Measurements from ENCODE around the gene PTGDR2.

PTGDR2 gene

GRCh38 chr11:60851327-60852104 lies 4.2 kb downstream of the PTGDR2 start:
- peaks cover 0 to 58% (median 47%) of the 10 kb centered on the region in 5 donors for H3K36me3 ChIP-seq (ENCODE audit: control insufficient read depth in 5 of 5, insufficient read depth in 5 of 5, low read length in 5 of 5)
- no peak overlapping the region for H3K4me3 ChIP-seq (ENCODE audit: low read depth in 1 of 5, low read length in 5 of 5)
- no peaks in the 10 kb centered on the region for H3K9me3 ChIP-seq (ENCODE audit: control insufficient read depth in 5 of 5, low read length in 5 of 5)
- H3K27me3 ChIP-seq (ENCODE audit: control insufficient read depth in 5 of 5, insufficient read depth in 4 of 5, low read length in 5 of 5): no peaks in the 10 kb centered on the region
- H3K4me1 ChIP-seq (ENCODE audit: control insufficient read depth in 5 of 5, insufficient read depth in 5 of 5, low read length in 5 of 5): peaks cover 0 to 12% (median 6%) of the 10 kb centered on the region in 5 donors
- H3K9ac ChIP-seq (ENCODE audit: low read length in 5 of 5): no peak overlapping the region
- H3K27ac ChIP-seq (ENCODE audit: low read depth, low read length): no peak overlapping the region

GRCh38 chr11:60849641-60850520 lies 5.9 kb downstream of the PTGDR2 start:
- H3K27me3 ChIP-seq (ENCODE audit: control insufficient read depth in 5 of 5, insufficient read depth in 4 of 5, low read length in 5 of 5): no peaks in the 10 kb centered on the region
- no peak overlapping the region for H3K4me3 ChIP-seq (ENCODE audit: low read depth in 1 of 5, low read length in 5 of 5)
- H3K9ac ChIP-seq (ENCODE audit: low read length in 5 of 5): no peak overlapping the region
- H3K27ac ChIP-seq (ENCODE audit: low read depth, low read length): no peak overlapping the region
- peaks cover 2 to 11% (median 9%) of the 10 kb centered on the region in 5 donors for H3K4me1 ChIP-seq (ENCODE audit: control insufficient read depth in 5 of 5, insufficient read depth in 5 of 5, low read length in 5 of 5)
- no peaks in the 10 kb centered on the region for H3K9me3 ChIP-seq (ENCODE audit: control insufficient read depth in 5 of 5, low read length in 5 of 5)
- H3K36me3 ChIP-seq (ENCODE audit: control insufficient read depth in 5 of 5, insufficient read depth in 5 of 5, low read length in 5 of 5): peaks cover 0 to 63% (median 55%) of the 10 kb centered on the region in 5 donors

GRCh38 chr11:60848714-60849151 lies 7.0 kb downstream of the PTGDR2 start:
- Histone ChIP-seq H3K27ac (ENCODE audit: low read depth, low read length) (no peak overlapping the region), H3K36me3 (ENCODE audit: control insufficient read depth in 5 of 5, insufficient read depth in 5 of 5, low read length in 5 of 5) (peaks cover 0 to 63% (median 55%) of the 10 kb centered on the region in 5 donors)

GRCh38 chr11:60847896-60848295 lies 7.9 kb downstream of the PTGDR2 start:
- Histone ChIP-seq H3K4me1 (ENCODE audit: control insufficient read depth in 5 of 5, insufficient read depth in 5 of 5, low read length in 5 of 5) (peaks cover 16 to 27% (median 26%) of the 10 kb centered on the region in 5 donors), H3K4me3 (ENCODE audit: low read depth in 1 of 5, low read length in 5 of 5) (no peak overlapping the region), H3K27me3 (ENCODE audit: control insufficient read depth in 5 of 5, insufficient read depth in 4 of 5, low read length in 5 of 5) (no peaks in the 10 kb centered on the region), H3K27ac (ENCODE audit: low read depth, low read length) (no peak overlapping the region), H3K9ac (ENCODE audit: low read length in 5 of 5) (no peak overlapping the region), H3K9me3 (ENCODE audit: control insufficient read depth in 5 of 5, low read length in 5 of 5) (no peaks in the 10 kb centered on the region), H3K36me3 (ENCODE audit: control insufficient read depth in 5 of 5, insufficient read depth in 5 of 5, low read length in 5 of 5) (peaks cover 0 to 58% (median 52%) of the 10 kb centered on the region in 5 donors)

More at GRCh38 chr11:60848714-60849151, 7.0 kb downstream of the PTGDR2 start:
- Histone ChIP-seq H3K9me3 (ENCODE audit: control insufficient read depth in 5 of 5, low read length in 5 of 5) (no peaks in the 10 kb centered on the region), H3K4me3 (ENCODE audit: low read depth in 1 of 5, low read length in 5 of 5) (no peak overlapping the region), H3K4me1 (ENCODE audit: control insufficient read depth in 5 of 5, insufficient read depth in 5 of 5, low read length in 5 of 5) (peaks cover 12 to 19% (median 18%) of the 10 kb centered on the region in 5 donors), H3K27me3 (ENCODE audit: control insufficient read depth in 5 of 5, insufficient read depth in 4 of 5, low read length in 5 of 5) (no peaks in the 10 kb centered on the region), H3K9ac (ENCODE audit: low read length in 5 of 5) (no peak overlapping the region)

- Histone ChIP-seq H3K27me3 (ENCODE audit: control insufficient read depth in 5 of 5, insufficient read depth in 4 of 5, low read length in 5 of 5) (no peaks in the 10 kb centered on the region), H3K9ac (ENCODE audit: low read length in 5 of 5) (no peak overlapping the region), H3K27ac (ENCODE audit: low read depth, low read length) (no peak overlapping the region), H3K9me3 (ENCODE audit: control insufficient read depth in 5 of 5, low read length in 5 of 5) (no peaks in the 10 kb centered on the region), H3K4me1 (ENCODE audit: control insufficient read depth in 5 of 5, insufficient read depth in 5 of 5, low read length in 5 of 5) (peaks cover 16 to 33% (median 33%) of the 10 kb centered on the region in 5 donors), H3K4me3 (ENCODE audit: low read depth in 1 of 5, low read length in 5 of 5) (no peak overlapping the region), H3K36me3 (ENCODE audit: control insufficient read depth in 5 of 5, insufficient read depth in 5 of 5, low read length in 5 of 5) (peaks cover 0 to 56% (median 52%) of the 10 kb centered on the region in 5 donors)
Measured at GRCh38 chr11:60847281-60847680, 8.5 kb downstream of the PTGDR2 start.

- no peak overlapping the region for H3K9ac ChIP-seq (ENCODE audit: low read length in 5 of 5)
Measured at GRCh38 chr11:60845338-60845737, 10.4 kb downstream of the PTGDR2 start.

GRCh38 chr11:60844870-60845221 lies 10.9 kb downstream of the PTGDR2 start:
- H3K27ac ChIP-seq (ENCODE audit: low read depth, low read length): no peak overlapping the region
- no peaks in the 10 kb centered on the region for H3K27me3 ChIP-seq (ENCODE audit: control insufficient read depth in 5 of 5, insufficient read depth in 4 of 5, low read length in 5 of 5)
- peaks cover 0 to 32% (median 29%) of the 10 kb centered on the region in 5 donors for H3K36me3 ChIP-seq (ENCODE audit: control insufficient read depth in 5 of 5, insufficient read depth in 5 of 5, low read length in 5 of 5)
- no peaks in the 10 kb centered on the region for H3K9me3 ChIP-seq (ENCODE audit: control insufficient read depth in 5 of 5, low read length in 5 of 5)
- H3K4me3 ChIP-seq (ENCODE audit: low read depth in 1 of 5, low read length in 5 of 5): peak overlapping the region in 2 of 5 donors; percentile 12 to 25
- H3K4me1 ChIP-seq (ENCODE audit: control insufficient read depth in 5 of 5, insufficient read depth in 5 of 5, low read length in 5 of 5): peaks cover 24 to 57% (median 54%) of the 10 kb centered on the region in 5 donors
- peak overlapping the region in 2 of 5 donors; percentile 33 to 37 for H3K9ac ChIP-seq (ENCODE audit: low read length in 5 of 5)

More at GRCh38 chr11:60845338-60845737, 10.4 kb downstream of the PTGDR2 start:
- peak overlapping the region in 2 of 5 donors; percentile 12 to 25 for H3K4me3 ChIP-seq (ENCODE audit: low read depth in 1 of 5, low read length in 5 of 5)
- peaks cover 24 to 52% (median 49%) of the 10 kb centered on the region in 5 donors for H3K4me1 ChIP-seq (ENCODE audit: control insufficient read depth in 5 of 5, insufficient read depth in 5 of 5, low read length in 5 of 5)
- peaks cover 0 to 37% (median 34%) of the 10 kb centered on the region in 5 donors for H3K36me3 ChIP-seq (ENCODE audit: control insufficient read depth in 5 of 5, insufficient read depth in 5 of 5, low read length in 5 of 5)
- H3K27me3 ChIP-seq (ENCODE audit: control insufficient read depth in 5 of 5, insufficient read depth in 4 of 5, low read length in 5 of 5): no peaks in the 10 kb centered on the region
- H3K9me3 ChIP-seq (ENCODE audit: control insufficient read depth in 5 of 5, low read length in 5 of 5): no peaks in the 10 kb centered on the region
- H3K27ac ChIP-seq (ENCODE audit: low read depth, low read length): no peak overlapping the region

GRCh38 chr11:60844045-60844869 lies 11.5 kb downstream of the PTGDR2 start:
- H3K4me1 ChIP-seq (ENCODE audit: control insufficient read depth in 5 of 5, insufficient read depth in 5 of 5, low read length in 5 of 5): peaks cover 24 to 59% (median 59%) of the 10 kb centered on the region in 5 donors
- H3K36me3 ChIP-seq (ENCODE audit: control insufficient read depth in 5 of 5, insufficient read depth in 5 of 5, low read length in 5 of 5): peaks cover 0 to 26% (median 23%) of the 10 kb centered on the region in 5 donors
- peak overlapping the region in 4 of 5 donors; percentile 33 to 95 (median 88) for H3K9ac ChIP-seq (ENCODE audit: low read length in 5 of 5)
- H3K27ac ChIP-seq (ENCODE audit: low read depth, low read length): no peak overlapping the region
- no peaks in the 10 kb centered on the region for H3K27me3 ChIP-seq (ENCODE audit: control insufficient read depth in 5 of 5, insufficient read depth in 4 of 5, low read length in 5 of 5)
- no peaks in the 10 kb centered on the region for H3K9me3 ChIP-seq (ENCODE audit: control insufficient read depth in 5 of 5, low read length in 5 of 5)
- peak overlapping the region; percentile 73 to 95 (median 91) for H3K4me3 ChIP-seq (ENCODE audit: low read depth in 1 of 5, low read length in 5 of 5)

All from subcutaneous abdominal adipose tissue (tissue), 5 donors.